ENCODE data around the gene TEP1.

TEP1 gene

GRCh38 chr14:20435582-20436362 is 22.5 kb upstream of the TEP1 start, which contains the start of gene KLHL33:
TSS of gene KLHL33 (minus strand) at chr14:20436166. CDS start at chr14:20435811, 355 bp downstream.
- TF ChIP-seq CTCF (IDR thresholded peaks at IDR 0.05): no peak

GRCh38 chr14:20434701-20435581 is 21.6 kb upstream of the TEP1 start:
- TF ChIP-seq CTCF (IDR thresholded peaks at IDR 0.05): no peak

- no peak for TF ChIP-seq CTCF (IDR thresholded peaks at IDR 0.05)
Measured at GRCh38 chr14:20429801-20430669, 16.7 kb upstream of the TEP1 start.

GRCh38 chr14:20428802-20429201 is 15.5 kb upstream of the TEP1 start:
- TF ChIP-seq CTCF (IDR thresholded peaks at IDR 0.05): no peak

GRCh38 chr14:20428010-20428365 is 14.7 kb upstream of the TEP1 start:
- no peak for TF ChIP-seq CTCF (IDR thresholded peaks at IDR 0.05)

GRCh38 chr14:20427231-20428009 is 14.1 kb upstream of the TEP1 start:
- TF ChIP-seq CTCF (IDR thresholded peaks at IDR 0.05): no peak
